K562 (cell line): ENCODE data around the gene CSDE1. TPM values are rescaled to one million over a fixed set of nuclear protein-coding genes. Genes with fewer than 3 reads are reported as not detected.

Experiments
- ATAC-seq: fragments of 200-7000 bp; cut with Tn5 transposase; 3 replicates; pipeline ENCODE4 v1.9.1; 2020; ENCODE audit warnings: moderate library complexity
- BruUV-seq: library from RNA; stranded (reverse); fragments of 400-500 nt; replicated peaks from 2 replicates; lab custom pipeline; 2021; lab: Mats Ljungman, UMichigan
- CTCF ChIA-PET: fragments of 300-600 bp; formaldehyde crosslinking; extraction: SDS; loops from one replicate; lab custom pipeline; 2021; ENCODE audit warnings: low intra/inter-chr PET ratio; lab: Yijun Ruan, JAX
- POLR2A ChIA-PET: fragments of 300-600, 350-650 bp; sonication (Branson Sonifier 250); formaldehyde crosslinking; extraction: SDS; loops from one replicate; lab custom pipeline; 2021; ENCODE audit warnings: antibody characterized with exemption, inconsistent platforms; lab: Yijun Ruan, JAX
- DNase-seq, 4 experiments: peaks; one replicate each; pipeline versions ENCODE4 v3.0.0 to v3.0.0-alpha.2; 2011 to 2018; ENCODE audit warnings: low spot score in 3 of 4, mixed read lengths in 3 of 4; ENCODE audit errors: extremely low read depth in 1 of 4
- FAIRE-seq: peaks from 2 replicates; lab custom pipeline; 2011; peaks lifted over from hg19 to GRCh38; lab: Jason Lieb, UNC
- H2AFZ ChIP-seq: 2 replicates; pipeline ENCODE4 v1.6.0; 2011; ENCODE audit warnings: low read depth, low read length, control low read depth, inconsistent platforms
- H3K27ac ChIP-seq: fragments of 200-600 bp; 3 replicates; pipeline ENCODE4 v1.8.0; 2011; ENCODE audit warnings: low read depth, mild to moderate bottlenecking, control low read depth, inconsistent platforms, low read length, moderate library complexity, mixed read lengths; ENCODE audit errors: extremely low read depth
- H3K27me3 ChIP-seq, 2 experiments: fragments of 300-600 bp in 1 of 2; 2 replicates in 1 of 2; 3 replicates in 1 of 2; pipeline versions ENCODE4 v1.6.0 to v1.8.0; 2011; ENCODE audit warnings: inconsistent platforms in 2 of 2, low read length in 2 of 2, mild to moderate bottlenecking in 1 of 2, mixed read lengths in 1 of 2, moderate library complexity in 1 of 2; ENCODE audit not compliant: control insufficient read depth in 2 of 2, insufficient read depth in 2 of 2
- H3K36me3 ChIP-seq: fragments of 300-600 bp; 3 replicates; pipeline ENCODE4 v1.8.0; 2011; ENCODE audit warnings: mild to moderate bottlenecking, low read length, inconsistent platforms; ENCODE audit not compliant: control insufficient read depth, insufficient read depth
- H3K4me1 ChIP-seq, 2 experiments: fragments of 200-600 bp in 1 of 2; replicated peaks in 1 of 2; 2 replicates in 1 of 2; 3 replicates in 1 of 2; pipeline versions ENCODE4 v1.5.1 to v1.8.0; 2011; ENCODE audit warnings: inconsistent platforms in 2 of 2, low read length in 2 of 2, mild to moderate bottlenecking in 1 of 2, mixed read lengths in 1 of 2, moderate library complexity in 1 of 2; ENCODE audit not compliant: control insufficient read depth in 2 of 2, insufficient read depth in 2 of 2
- H3K4me2 ChIP-seq: 2 replicates; pipeline ENCODE4 v1.6.1; 2011; ENCODE audit warnings: low read length, control low read depth, inconsistent platforms, mixed read lengths; ENCODE audit not compliant: insufficient read depth
- H3K4me3 ChIP-seq: fragments of 200-600 bp; sonication (generic), shearing (Covaris generic); 2 replicates; pipeline ENCODE4 v1.5.1; 2016; ENCODE audit warnings: control low read depth, inconsistent platforms
- H3K79me2 ChIP-seq: fragments of 200-600 bp; 3 replicates; pipeline ENCODE4 v1.8.0; 2011; ENCODE audit warnings: low read length, inconsistent platforms; ENCODE audit not compliant: control insufficient read depth, insufficient read depth
- H3K9ac ChIP-seq, 2 experiments: 2 replicates each; pipeline versions ENCODE4 v1.6.0 to v1.6.1; 2011; ENCODE audit warnings: low read depth in 2 of 2, low read length in 2 of 2, control low read depth in 1 of 2, inconsistent platforms in 1 of 2, mild to moderate bottlenecking in 1 of 2, mixed read lengths in 1 of 2; ENCODE audit not compliant: insufficient read depth in 1 of 2
- H3K9me1 ChIP-seq: one replicate; pipeline ENCODE4 v1.6.0; 2011; ENCODE audit warnings: inconsistent platforms, mild to moderate bottlenecking, low read length, moderate library complexity; ENCODE audit not compliant: control insufficient read depth, insufficient read depth
- H3K9me3 ChIP-seq: replicated peaks from 2 replicates; pipeline ENCODE4 v1.5.1; 2011; ENCODE audit warnings: low read depth, low read length, inconsistent platforms; ENCODE audit not compliant: control insufficient read depth, insufficient read depth
- H4K20me1 ChIP-seq: replicated peaks from 2 replicates; pipeline ENCODE4 v1.6.1; 2011; ENCODE audit warnings: low read length, inconsistent platforms, mixed read lengths; ENCODE audit not compliant: control insufficient read depth, insufficient read depth
- ATF7 ChIP-seq: fragments of 450-650 bp; IDR thresholded peaks from 2 replicates; pipeline ENCODE4 v1.7.1; 2014; ENCODE audit warnings: mild to moderate bottlenecking, moderate library complexity
- EZH2 ChIP-seq: IDR thresholded peaks from 2 replicates; pipeline ENCODE4 v1.6.1; 2012; ENCODE audit warnings: low read depth, mild to moderate bottlenecking, inconsistent platforms, low read length, borderline replicate concordance
- NRF1 ChIP-seq, 2 experiments: fragments of 450-650 bp; IDR thresholded peaks in 1 of 2; conservative IDR thresholded peaks in 1 of 2; 2 replicates each; pipeline ENCODE4 v1.6.1; 2014; ENCODE audit warnings: mild to moderate bottlenecking in 2 of 2
- OTX1 ChIP-seq: fragments of 450-650 bp; formaldehyde crosslinking; IDR thresholded peaks from 2 replicates; pipeline ENCODE4 v1.4.0; 2022; ENCODE audit warnings: mild to moderate bottlenecking
- ZNF696 ChIP-seq: fragments of 250-450 bp; sonication (Bioruptor Pico); conservative IDR thresholded peaks from 2 replicates; pipeline ENCODE4 v1.4.0; 2020; ENCODE audit warnings: mild to moderate bottlenecking, moderate library complexity
- WGBS: fragments of 100-300 bp; shearing (Covaris generic); methylation state at CpG from one replicate; pipeline ENCODE4 v1.1.6; 2016; ENCODE audit warnings: low coverage, mixed read lengths; ENCODE audit not compliant: insufficient coverage; ENCODE audit errors: missing lambda C conversion rate; 5-methylcytosine and 5-hydroxymethylcytosine counted together
- in situ Hi-C: fragments of 300-500 bp; cut with MboI; formaldehyde crosslinking; loops from 4 replicates; pipeline ENCODE4 v1.15.0; 2018; ENCODE audit warnings: inconsistent platforms, mixed read lengths
- intact Hi-C: fragments of 100-400 bp; cut with micrococcal nuclease; formaldehyde crosslinking; loops from 2 replicates; pipeline ENCODE4 v1.14.2; 2022
- polyA plus RNA-seq, 8 experiments: library from polyadenylated mRNA; depleted of rRNA in 4 of 8; stranded (reverse) in 5 of 8; unstranded in 3 of 8; fragments of >200 nt; fragmentation: Nextera tagmentation in 2 of 8; fragmentation: Illumina TruSeq in 1 of 8; extraction: Ambion mirVana in 2 of 8; extraction: Trizol in 1 of 8; gene quantifications; 2 replicates each; pipeline versions ENCODE4 v1.2.1 to v1.2.3, GENCODE V29; 2011 to 2014; ENCODE audit warnings: inconsistent platforms in 1 of 8, missing spikeins in 1 of 8
- total RNA-seq, 7 experiments: library from RNA; depleted of rRNA in 6 of 7; stranded (reverse); fragments of >200 nt in 6 of 7; fragmentation: Illumina TruSeq in 2 of 7; extraction: Trizol in 2 of 7; gene quantifications; 2 replicates each; pipeline versions ENCODE4 v1.2.1 to v1.2.3, GENCODE V29; 2011 to 2021; ENCODE audit warnings: low replicate concordance in 1 of 7

The CSDE1 gene
- total and polyA plus RNA-seq, 9 of the 15 experiments (the other 6 are each of a cell fraction or from before 2014, with no cell fraction given) = 174 to 538 (median 403) TPM

- no peak for TF ChIP-seq NRF1 (conservative IDR thresholded peaks at IDR 0.05 in 1 of 2, IDR thresholded peaks at IDR 0.05 in 1 of 2)
- TF ChIP-seq EZH2 = no peak
- TF ChIP-seq OTX1 (CRISPR knock-in tag) = no peak
- TF ChIP-seq, all 486 proteins: peak for 0
Observed at GRCh38 chr1:114677691-114678090, 80.1 kb downstream of the CSDE1 start (continued).

- CTCF ChIA-PET = no interaction called here
- ATAC-seq (no peak), FAIRE-seq (no peak), DNase-seq (no peak)
- Histone ChIP-seq H3K36me3 (no peaks in the 10 kb centered on the region), H3K9ac (no peak overlapping the region), H3K9me1 (no peaks in the 10 kb centered on the region), H3K27ac (no peak overlapping the region), H3K4me3 (no peak overlapping the region), H3K4me1 (no peaks in the 10 kb centered on the region), H3K9me3 (no peaks in the 10 kb centered on the region), H3K27me3 (peaks cover 15 to 25% of the 10 kb centered on the region in 2 experiments), H3K4me2 (no peak overlapping the region), H3K79me2 (no peaks in the 10 kb centered on the region), H2AFZ (no peak overlapping the region), H4K20me1 (no peaks in the 10 kb centered on the region)
- WGBS = 0% methylated on average over 1 of the region's 1 CpG
- in situ Hi-C loops (no loop called here), intact Hi-C loops (no loop called here)
- no TSS peak for BruUV-seq
- POLR2A ChIA-PET = no interaction called here
- TF ChIP-seq ZNF696 (CRISPR knock-in tag) (no peak), ATF7 (peak; percentile 58; the same call in 1 of the 2 replicates)
Observed at GRCh38 chr1:114676115-114676514, 81.7 kb downstream of the CSDE1 start.
